CD14-positive monocyte (primary cell): Measurements from ENCODE around the gene BRPF1. TPM values are rescaled to one million over a fixed set of nuclear protein-coding genes. Genes with fewer than 3 reads are reported as not detected.

ENCODE experiments used
- DNase-seq, 3 donors: peaks; one replicate each; pipeline ENCODE4 v3.0.0-alpha.2; 2011 to 2022
- H2AFZ ChIP-seq: 2 replicates; pipeline ENCODE4 v1.6.0; 2012; ENCODE audit warnings: mild to moderate bottlenecking, low read depth, low read length, inconsistent platforms; ENCODE audit not compliant: insufficient read depth, poor library complexity, severe bottlenecking
- H3K27ac ChIP-seq, 2 donors: 1 replicate in 1 of 2; 2 replicates in 1 of 2; pipeline ENCODE4 v1.5.1; 2012 to 2013; ENCODE audit warnings: low read length in 2 of 2, control low read depth in 1 of 2, inconsistent platforms in 1 of 2, low read depth in 1 of 2, mild to moderate bottlenecking in 1 of 2
- H3K27me3 ChIP-seq, 2 donors: one replicate each; pipeline versions ENCODE4 v1.6.0 to v1.6.1; 2011 to 2013; ENCODE audit warnings: low read length in 2 of 2; ENCODE audit not compliant: control insufficient read depth in 2 of 2, insufficient read depth in 2 of 2
- H3K36me3 ChIP-seq, 2 donors: replicated peaks in 1 of 2; 1 replicate in 1 of 2; 2 replicates in 1 of 2; pipeline versions ENCODE4 v1.5.1 to v1.6.1; 2012 to 2013; ENCODE audit warnings: low read length in 2 of 2, control low read depth in 1 of 2, inconsistent platforms in 1 of 2, mild to moderate bottlenecking in 1 of 2; ENCODE audit not compliant: insufficient read depth in 2 of 2, control insufficient read depth in 1 of 2
- H3K4me1 ChIP-seq, 2 donors: 1 replicate in 1 of 2; 2 replicates in 1 of 2; pipeline versions ENCODE4 v1.5.1 to v1.6.1; 2012 to 2013; ENCODE audit warnings: low read length in 2 of 2, control low read depth in 1 of 2, inconsistent platforms in 1 of 2, mild to moderate bottlenecking in 1 of 2, moderate library complexity in 1 of 2; ENCODE audit not compliant: insufficient read depth in 2 of 2, control insufficient read depth in 1 of 2
- H3K4me2 ChIP-seq: replicated peaks from 2 replicates; pipeline ENCODE3; 2012; ENCODE audit warnings: low read length, moderate library complexity, mild to moderate bottlenecking; ENCODE audit not compliant: poor library complexity, severe bottlenecking; ENCODE audit errors: extremely low read depth
- H3K4me3 ChIP-seq, 3 experiments: fragments of 200-600 bp in 1 of 3; sonication (generic) in 1 of 3; replicated peaks in 1 of 3; 1 replicate in 2 of 3; 2 replicates in 1 of 3; pipeline ENCODE4 v1.5.1; 2011 to 2013; ENCODE audit warnings: low read length in 3 of 3, mild to moderate bottlenecking in 3 of 3, control low read depth in 2 of 3, low read depth in 2 of 3, inconsistent platforms in 1 of 3, moderate library complexity in 1 of 3
- H3K79me2 ChIP-seq: 2 replicates; pipeline ENCODE4 v1.6.0; 2012; ENCODE audit warnings: mild to moderate bottlenecking, control low read depth, inconsistent platforms, low read length, moderate library complexity; ENCODE audit not compliant: insufficient read depth
- H3K9ac ChIP-seq: 2 replicates; pipeline ENCODE4 v1.6.0; 2017; ENCODE audit warnings: low read length, mild to moderate bottlenecking; ENCODE audit not compliant: insufficient read depth, poor library complexity, severe bottlenecking
- H3K9me3 ChIP-seq, 2 donors: replicated peaks in 1 of 2; 1 replicate in 1 of 2; 2 replicates in 1 of 2; pipeline versions ENCODE4 v1.5.1 to v1.6.1; 2012 to 2013; ENCODE audit warnings: low read length in 2 of 2, control low read depth in 1 of 2; ENCODE audit not compliant: control insufficient read depth in 1 of 2, insufficient read depth in 1 of 2
- H4K20me1 ChIP-seq: 2 replicates; pipeline ENCODE4 v1.6.0; 2012; ENCODE audit warnings: mild to moderate bottlenecking, low read length, control low read depth, moderate library complexity; ENCODE audit not compliant: insufficient read depth
- H3K27ac Mint-ChIP-seq, 7 donors: one replicate each; pipeline ENCODE4 v1.8.0; 2020; ENCODE audit warnings: mild to moderate bottlenecking in 7 of 7, mixed read lengths in 7 of 7, moderate library complexity in 6 of 7, inconsistent platforms in 2 of 7
- H3K27me3 Mint-ChIP-seq, 3 donors: one replicate each; pipeline ENCODE4 v1.8.0; 2021 to 2022; ENCODE audit warnings: low read depth in 3 of 3, mild to moderate bottlenecking in 3 of 3, mixed read lengths in 3 of 3, moderate library complexity in 3 of 3, inconsistent platforms in 1 of 3
- H3K36me3 Mint-ChIP-seq, 2 donors: one replicate each; pipeline ENCODE4 v1.8.0; 2020; ENCODE audit warnings: mixed read lengths in 2 of 2, inconsistent platforms in 1 of 2, mild to moderate bottlenecking in 1 of 2
- H3K4me1 Mint-ChIP-seq: one replicate; pipeline ENCODE4 v1.8.0; 2020; ENCODE audit warnings: mild to moderate bottlenecking, mixed read lengths
- H3K4me3 Mint-ChIP-seq, 2 donors: one replicate each; pipeline ENCODE4 v1.8.0; 2020; ENCODE audit warnings: mild to moderate bottlenecking in 2 of 2, mixed read lengths in 2 of 2, moderate library complexity in 1 of 2
- H3K9me3 Mint-ChIP-seq, 7 donors: one replicate each; pipeline ENCODE4 v1.8.0; 2020 to 2022; ENCODE audit warnings: mixed read lengths in 7 of 7, mild to moderate bottlenecking in 6 of 7, moderate library complexity in 6 of 7, inconsistent platforms in 2 of 7
- WGBS: methylation state at CpG from one replicate; pipeline ENCODE4 v1.1.5; 2013; ENCODE audit warnings: missing lambda C conversion rate; ENCODE audit not compliant: insufficient coverage; 5-methylcytosine and 5-hydroxymethylcytosine counted together
- intact Hi-C, 2 donors: fragments of 100-400 bp; cut with micrococcal nuclease; formaldehyde crosslinking; loops; one replicate each; pipeline versions ENCODE4 v1.15.0 to v1.15.1; 2023
- polyA plus RNA-seq, 3 donors: library from polyadenylated mRNA; depleted of rRNA in 1 of 3; unstranded in 2 of 3; stranded (reverse) in 1 of 3; fragments of 300-500 nt in 2 of 3; fragments of >200 nt in 1 of 3; fragmentation: Illumina TruSeq in 2 of 3; gene quantifications; 1 replicate in 2 of 3; 2 replicates in 1 of 3; pipeline ENCODE4 v1.2.3, GENCODE V29; 2012 to 2021
- TF ChIP-seq, protein P1 (sequence below): fragments of 200-600 bp; IDR thresholded peaks from one replicate; pipeline ENCODE4 v1.8.0; 2022; ENCODE audit warnings: antibody characterized with exemption, mild to moderate bottlenecking

BRPF1 gene
- polyA plus RNA-seq, 3 donors = 5.1 to 22.5 (median 10.4) TPM

DNA sequence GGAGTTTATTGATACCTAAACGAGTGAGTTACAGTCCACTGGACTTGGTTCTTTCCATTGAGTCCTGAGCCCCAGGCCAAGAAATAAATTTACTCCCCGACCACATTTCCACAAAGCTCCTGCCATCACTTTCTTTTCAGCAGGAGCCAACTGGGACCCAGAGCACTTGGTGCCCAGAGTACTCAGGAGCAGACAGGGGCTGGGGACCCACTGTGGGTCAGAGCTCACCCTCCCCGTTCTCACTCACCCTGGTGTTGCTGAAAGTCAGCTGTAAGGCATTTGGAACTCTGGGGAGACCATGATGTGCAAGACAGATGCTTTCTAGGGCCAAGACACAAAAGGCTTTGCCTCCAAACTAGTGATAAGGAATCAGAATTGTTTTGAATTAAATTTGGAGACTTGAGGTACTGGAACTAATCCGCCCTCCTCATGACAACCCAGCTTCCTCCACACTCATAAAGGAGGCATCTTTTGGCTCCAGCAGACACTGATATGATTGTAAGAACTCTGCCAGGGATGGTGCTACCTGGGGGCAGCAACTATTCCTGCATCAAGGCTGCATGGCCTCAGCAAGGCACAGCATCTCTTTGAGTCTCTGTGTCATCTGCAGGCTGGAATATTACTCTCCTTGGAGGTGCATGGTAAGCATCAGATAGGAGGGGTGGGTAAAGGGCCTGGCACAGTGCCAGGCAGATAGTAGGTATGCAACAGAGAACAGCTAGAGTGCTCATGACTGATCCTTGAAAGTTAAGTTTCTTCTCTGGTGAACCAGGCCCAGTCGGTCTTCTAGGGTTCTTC, 45.6 kb downstream of the BRPF1 start:
- WGBS = 75% methylated on average over 1 of the region's 5 CpGs

GRCh38 chr3:9777694-9778021, 46.1 kb downstream of the BRPF1 start:
- Mint-ChIP-seq H3K4me1 (peaks cover 61% of the 10 kb centered on the region), H3K4me3 (no peak overlapping the region)

More for the DNA sequence above, 45.6 kb downstream of the BRPF1 start:
- peaks cover 2 to 4% (median 3%) of the 10 kb centered on the region in 3 donors for H3K27me3 Mint-ChIP-seq
- no peak overlapping the region for H3K27ac Mint-ChIP-seq
- no peaks in the 10 kb centered on the region for H3K9me3 ChIP-seq
- H3K27me3 ChIP-seq = no peaks in the 10 kb centered on the region
- no peaks in the 10 kb centered on the region for H3K36me3 ChIP-seq
- H3K79me2 ChIP-seq = peaks cover 4% of the 10 kb centered on the region
- H3K4me1 Mint-ChIP-seq = peaks cover 56% of the 10 kb centered on the region
- no peaks in the 10 kb centered on the region for H4K20me1 ChIP-seq
- no peak overlapping the region for H3K4me3 Mint-ChIP-seq
- H3K4me1 ChIP-seq = peaks cover 53 to 55% of the 10 kb centered on the region in 2 donors
- peaks cover 8 to 13% of the 10 kb centered on the region in 2 donors for H3K36me3 Mint-ChIP-seq
- H3K27ac ChIP-seq = no peak overlapping the region
- peak overlapping the region; percentile 10 for H3K4me2 ChIP-seq
- intact Hi-C loops = no loop called here
- no peak overlapping the region for H3K4me3 ChIP-seq
- TF ChIP-seq, protein P1, sequence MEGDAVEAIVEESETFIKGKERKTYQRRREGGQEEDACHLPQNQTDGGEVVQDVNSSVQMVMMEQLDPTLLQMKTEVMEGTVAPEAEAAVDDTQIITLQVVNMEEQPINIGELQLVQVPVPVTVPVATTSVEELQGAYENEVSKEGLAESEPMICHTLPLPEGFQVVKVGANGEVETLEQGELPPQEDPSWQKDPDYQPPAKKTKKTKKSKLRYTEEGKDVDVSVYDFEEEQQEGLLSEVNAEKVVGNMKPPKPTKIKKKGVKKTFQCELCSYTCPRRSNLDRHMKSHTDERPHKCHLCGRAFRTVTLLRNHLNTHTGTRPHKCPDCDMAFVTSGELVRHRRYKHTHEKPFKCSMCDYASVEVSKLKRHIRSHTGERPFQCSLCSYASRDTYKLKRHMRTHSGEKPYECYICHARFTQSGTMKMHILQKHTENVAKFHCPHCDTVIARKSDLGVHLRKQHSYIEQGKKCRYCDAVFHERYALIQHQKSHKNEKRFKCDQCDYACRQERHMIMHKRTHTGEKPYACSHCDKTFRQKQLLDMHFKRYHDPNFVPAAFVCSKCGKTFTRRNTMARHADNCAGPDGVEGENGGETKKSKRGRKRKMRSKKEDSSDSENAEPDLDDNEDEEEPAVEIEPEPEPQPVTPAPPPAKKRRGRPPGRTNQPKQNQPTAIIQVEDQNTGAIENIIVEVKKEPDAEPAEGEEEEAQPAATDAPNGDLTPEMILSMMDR = no peak
- no peak overlapping the region for H3K9ac ChIP-seq
- no peak for DNase-seq
- no peaks in the 10 kb centered on the region for H3K9me3 Mint-ChIP-seq
- no peak overlapping the region for H2AFZ ChIP-seq

More at GRCh38 chr3:9777694-9778021, 46.1 kb downstream of the BRPF1 start:
- no CpG with 5 or more reads among the region's 1 CpG for WGBS
- no peak overlapping the region for H3K27ac ChIP-seq
- peaks cover 4% of the 10 kb centered on the region for H3K79me2 ChIP-seq
- H3K9me3 ChIP-seq = no peaks in the 10 kb centered on the region
- Mint-ChIP-seq H3K36me3 (peaks cover 12 to 14% of the 10 kb centered on the region in 2 donors), H3K27me3 (peaks cover under 1 to 4% (median 2%) of the 10 kb centered on the region in 3 donors), H3K27ac (no peak overlapping the region), H3K9me3 (no peaks in the 10 kb centered on the region)
- no peaks in the 10 kb centered on the region for H3K27me3 ChIP-seq
- no peaks in the 10 kb centered on the region for H4K20me1 ChIP-seq
- H3K9ac ChIP-seq = no peak overlapping the region
- peaks cover 0 to 3% of the 10 kb centered on the region in 2 donors for H3K36me3 ChIP-seq
- H2AFZ ChIP-seq = no peak overlapping the region
- H3K4me1 ChIP-seq = peaks cover 59 to 61% of the 10 kb centered on the region in 2 donors
- no peak overlapping the region for H3K4me2 ChIP-seq
- DNase-seq = no peak
- TF ChIP-seq, protein P1 = no peak
- H3K4me3 ChIP-seq = no peak overlapping the region
- intact Hi-C loops = no loop called here
